ENCODE data around the gene MAML2. TPM values are rescaled to one million over a fixed set of nuclear protein-coding genes. Genes with fewer than 3 reads are reported as not detected.

Gene MAML2
- total RNA-seq, 1 donor from 2014 or later = 31.5 TPM

DNA sequence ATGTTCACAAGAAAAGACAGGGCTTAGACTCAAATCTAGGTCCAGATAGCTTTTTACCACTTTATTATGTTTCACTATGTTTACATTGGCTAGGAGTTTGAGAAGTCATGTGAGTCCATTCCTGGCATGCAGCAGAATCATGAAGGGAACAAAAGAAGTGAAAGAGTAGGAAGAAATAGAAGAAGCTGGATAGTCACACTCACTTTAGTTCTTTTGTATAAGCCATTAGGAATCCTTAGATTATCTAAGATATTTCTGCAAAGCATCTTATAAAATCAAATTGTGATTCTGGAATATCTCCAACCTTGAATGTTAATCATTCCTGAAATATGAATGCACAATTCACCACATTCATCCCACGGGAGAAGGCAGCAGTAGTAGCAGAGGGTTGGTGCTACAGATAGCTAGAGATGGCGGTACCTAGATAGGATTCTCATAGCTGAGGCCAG lies 31.9 kb downstream of the MAML2 start:
- Histone ChIP-seq H3K4me3 (no peak overlapping the region), H3K27ac (no peak overlapping the region), H3K27me3 (ENCODE audit: low read depth) (no peaks in the 10 kb centered on the region), H3K4me1 (peaks cover 89% of the 10 kb centered on the region), H3K9me3 (no peaks in the 10 kb centered on the region), H3K36me3 (no peaks in the 10 kb centered on the region)
- TF ChIP-seq, protein P1, sequence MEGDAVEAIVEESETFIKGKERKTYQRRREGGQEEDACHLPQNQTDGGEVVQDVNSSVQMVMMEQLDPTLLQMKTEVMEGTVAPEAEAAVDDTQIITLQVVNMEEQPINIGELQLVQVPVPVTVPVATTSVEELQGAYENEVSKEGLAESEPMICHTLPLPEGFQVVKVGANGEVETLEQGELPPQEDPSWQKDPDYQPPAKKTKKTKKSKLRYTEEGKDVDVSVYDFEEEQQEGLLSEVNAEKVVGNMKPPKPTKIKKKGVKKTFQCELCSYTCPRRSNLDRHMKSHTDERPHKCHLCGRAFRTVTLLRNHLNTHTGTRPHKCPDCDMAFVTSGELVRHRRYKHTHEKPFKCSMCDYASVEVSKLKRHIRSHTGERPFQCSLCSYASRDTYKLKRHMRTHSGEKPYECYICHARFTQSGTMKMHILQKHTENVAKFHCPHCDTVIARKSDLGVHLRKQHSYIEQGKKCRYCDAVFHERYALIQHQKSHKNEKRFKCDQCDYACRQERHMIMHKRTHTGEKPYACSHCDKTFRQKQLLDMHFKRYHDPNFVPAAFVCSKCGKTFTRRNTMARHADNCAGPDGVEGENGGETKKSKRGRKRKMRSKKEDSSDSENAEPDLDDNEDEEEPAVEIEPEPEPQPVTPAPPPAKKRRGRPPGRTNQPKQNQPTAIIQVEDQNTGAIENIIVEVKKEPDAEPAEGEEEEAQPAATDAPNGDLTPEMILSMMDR (IDR thresholded peaks at IDR 0.05) = no peak
- ATAC-seq = no peak
- intact Hi-C loops (cut with DNase I) = no loop called here
- DNase-seq = no peak

- no peaks in the 10 kb centered on the region for H3K27me3 ChIP-seq (ENCODE audit: low read depth)
- TF ChIP-seq, protein P1 (IDR thresholded peaks at IDR 0.05) = no peak
- no peak overlapping the region for H3K27ac ChIP-seq
- intact Hi-C loops (cut with DNase I) = no loop called here
- H3K4me1 ChIP-seq = peaks cover 86% of the 10 kb centered on the region
- DNase-seq = no peak
- ATAC-seq = no peak
- H3K4me3 ChIP-seq = no peak overlapping the region
- no peaks in the 10 kb centered on the region for H3K9me3 ChIP-seq
- H3K36me3 ChIP-seq = no peaks in the 10 kb centered on the region
These were observed 32.8 kb downstream of the MAML2 start for GRCh38 chr11:96310236-96310635.

DNA sequence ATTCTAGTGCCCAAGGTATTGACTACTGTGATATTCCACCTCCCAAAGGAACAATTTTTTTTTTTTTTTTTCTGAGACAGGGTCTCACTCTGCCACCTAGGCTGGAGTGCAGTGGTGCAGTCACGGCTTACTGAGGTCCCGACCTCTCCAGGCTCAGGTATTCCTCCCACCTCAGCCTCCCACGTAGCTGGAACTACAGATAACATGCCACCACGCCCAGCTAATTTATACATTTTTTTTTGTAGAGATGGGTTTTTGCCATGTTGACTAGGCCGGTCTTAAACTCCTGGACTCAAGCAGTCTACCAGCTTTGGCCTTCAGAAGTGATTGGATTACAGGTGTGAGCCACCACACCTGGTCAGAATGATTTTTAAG lies 33.4 kb downstream of the MAML2 start:
- TF ChIP-seq, protein P1 (IDR thresholded peaks at IDR 0.05) = no peak
- Histone ChIP-seq H3K4me3 (no peak overlapping the region), H3K27ac (no peak overlapping the region), H3K9me3 (no peaks in the 10 kb centered on the region), H3K27me3 (ENCODE audit: low read depth) (no peaks in the 10 kb centered on the region), H3K36me3 (no peaks in the 10 kb centered on the region), H3K4me1 (peaks cover 84% of the 10 kb centered on the region)
- DNase-seq = no peak
- intact Hi-C loops (cut with DNase I) = no loop called here
- ATAC-seq = no peak

GRCh38 chr11:96309016-96309642 lies 33.9 kb downstream of the MAML2 start:
- H3K4me1 ChIP-seq = peaks cover 80% of the 10 kb centered on the region
- no peak for DNase-seq
- H3K27ac ChIP-seq = no peak overlapping the region
- H3K36me3 ChIP-seq = no peaks in the 10 kb centered on the region
- no peak for ATAC-seq
- H3K27me3 ChIP-seq (ENCODE audit: low read depth) = no peaks in the 10 kb centered on the region
- H3K9me3 ChIP-seq = no peaks in the 10 kb centered on the region
- H3K4me3 ChIP-seq = no peak overlapping the region
- TF ChIP-seq, protein P1 (IDR thresholded peaks at IDR 0.05) = no peak
- intact Hi-C loops (cut with DNase I) = no loop called here

- ATAC-seq (peak; percentile 10 to 55), DNase-seq (no peak)
- H3K27ac ChIP-seq = peak overlapping the region; percentile 87
- peak overlapping the region; percentile 20 for H3K4me3 ChIP-seq
- TF ChIP-seq, protein P1 (IDR thresholded peaks at IDR 0.05) = no peak
- H3K9me3 ChIP-seq = no peaks in the 10 kb centered on the region
- H3K36me3 ChIP-seq = no peaks in the 10 kb centered on the region
- no peaks in the 10 kb centered on the region for H3K27me3 ChIP-seq (ENCODE audit: low read depth)
- intact Hi-C loops (cut with DNase I) = no loop called here
- H3K4me1 ChIP-seq = peaks cover 80% of the 10 kb centered on the region
These were observed 35.2 kb downstream of the MAML2 start for GRCh38 chr11:96307776-96308140.
